ENCODE data around the gene LEFTY1. TPM values are rescaled to one million over a fixed set of nuclear protein-coding genes. Genes with fewer than 3 reads are reported as not detected.
"Not testable (repeated sequence)": the region's sequence is repeated elsewhere in the genome, so short reads cannot be mapped to it uniquely, and the experiment has no call there.

LEFTY1 gene
- total RNA-seq, 2 donors from 2014 or later, result not detected

DNA sequence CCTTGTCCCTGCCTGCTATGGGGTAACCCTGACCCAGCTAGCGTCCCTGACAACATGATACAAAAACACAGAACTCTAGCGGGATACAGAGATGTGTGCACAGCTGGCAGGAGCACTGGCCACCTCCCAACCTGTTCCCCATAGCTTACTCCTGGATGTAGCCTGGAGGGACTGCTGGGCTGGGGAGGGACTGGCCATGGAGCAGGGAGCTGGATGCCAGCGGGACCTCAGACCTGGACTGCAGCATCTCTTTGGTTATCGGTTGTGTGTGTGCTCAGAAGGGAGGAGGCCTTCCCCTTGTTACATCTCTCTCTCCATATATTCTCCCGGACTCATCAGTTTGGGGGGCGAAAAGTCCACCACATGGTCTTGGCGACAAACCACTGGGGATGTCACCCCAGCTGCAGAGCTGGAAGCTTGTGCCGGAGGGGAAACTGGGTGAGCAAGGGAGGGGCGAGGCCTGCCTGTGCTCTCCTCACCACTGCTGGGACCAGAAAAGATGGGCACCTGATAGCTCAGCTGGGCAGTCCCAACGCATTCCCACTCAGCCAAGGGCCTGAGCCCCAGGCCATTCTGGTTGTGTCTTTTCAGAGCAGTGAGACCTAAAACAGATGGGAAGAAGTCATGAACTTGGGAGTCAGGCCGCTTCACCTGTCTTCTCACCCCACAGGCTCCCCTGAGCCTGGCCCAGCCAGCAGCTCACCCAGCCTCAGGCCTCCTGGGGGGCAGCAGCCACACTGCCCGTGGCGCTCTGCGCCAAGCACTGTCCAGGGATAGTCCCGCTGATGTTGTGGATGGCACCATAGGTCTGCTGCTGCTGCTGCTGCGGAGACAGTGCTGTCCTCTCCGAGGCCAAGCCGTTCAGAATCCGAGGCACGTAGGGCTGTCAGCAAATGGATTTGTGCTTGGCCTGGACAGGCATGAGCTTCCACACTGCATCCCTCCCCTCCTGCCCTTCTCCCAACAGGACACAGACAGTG is 42.3 kb downstream of the LEFTY1 start:
- Mint-ChIP-seq H3K9me3 (no peaks in the 10 kb centered on the region), H3K27ac (peak overlapping the region; percentile 80), H3K36me3 (ENCODE audit: low read depth) (peaks cover 41% of the 10 kb centered on the region), H3K4me3 (no peak overlapping the region), H3K27me3 (no peaks in the 10 kb centered on the region), H3K4me1 (peaks cover 5% of the 10 kb centered on the region)
- peak; percentile 2 for ATAC-seq (replicated peaks)

DNA sequence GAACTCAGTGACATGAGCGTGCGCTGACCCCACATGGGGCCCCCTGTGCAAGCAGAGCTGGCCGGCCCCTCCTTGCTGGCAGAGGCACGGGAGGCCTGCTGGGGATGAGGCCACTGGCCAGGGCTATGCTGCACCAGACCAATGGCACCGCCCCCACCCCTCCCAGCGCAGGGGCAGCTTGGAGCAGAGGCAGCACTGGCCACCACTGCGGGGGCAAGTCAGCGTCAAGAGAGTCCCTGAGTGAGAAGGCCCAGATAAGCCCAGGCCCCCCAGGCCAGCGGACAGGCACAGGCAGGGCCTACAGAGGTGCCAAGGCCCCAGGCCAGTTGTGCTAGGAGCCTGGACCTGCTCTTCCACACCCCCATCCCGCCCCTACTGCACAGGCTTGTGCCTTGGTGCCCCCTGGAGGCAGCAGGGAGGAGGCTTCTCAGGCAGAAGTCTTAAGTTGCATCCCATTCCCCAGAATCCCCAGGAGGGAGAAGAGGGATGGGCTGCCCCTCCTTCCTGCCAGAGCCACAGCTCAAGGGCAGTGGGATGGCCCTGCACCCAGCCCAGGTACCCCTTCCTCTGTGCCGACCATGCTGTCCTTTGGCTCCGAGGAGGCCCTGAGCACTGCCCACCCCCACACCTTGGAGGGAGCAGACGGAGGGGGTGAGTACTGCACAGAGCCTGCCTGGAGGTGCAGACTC is 43.2 kb downstream of the LEFTY1 start:
- Mint-ChIP-seq H3K4me1 (peaks cover 9% of the 10 kb centered on the region), H3K27me3 (no peaks in the 10 kb centered on the region), H3K4me3 (no peak overlapping the region), H3K27ac (no peak overlapping the region), H3K9me3 (no peaks in the 10 kb centered on the region), H3K36me3 (ENCODE audit: low read depth) (peaks cover 34% of the 10 kb centered on the region)
- ATAC-seq (replicated peaks), result peak; percentile 38

DNA sequence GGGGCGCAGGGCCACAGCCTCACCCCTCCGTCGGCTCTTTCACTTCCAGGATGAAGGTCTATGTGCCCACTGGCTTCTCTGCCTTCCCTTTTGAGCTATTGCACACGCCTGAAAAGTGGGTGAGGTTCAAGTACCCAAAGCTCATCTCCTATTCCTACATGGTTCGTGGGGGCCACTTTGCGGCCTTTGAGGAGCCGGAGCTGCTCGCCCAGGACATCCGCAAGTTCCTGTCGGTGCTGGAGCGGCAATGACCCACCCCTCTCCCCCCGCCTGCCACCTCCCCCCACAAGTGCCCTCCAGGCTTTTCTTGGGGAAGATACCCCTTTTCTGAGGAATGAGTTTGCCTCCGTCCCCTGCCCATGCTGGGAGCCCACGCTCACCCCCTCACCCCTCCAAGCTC is 43.8 kb downstream of the LEFTY1 start:
- Mint-ChIP-seq H3K36me3 (ENCODE audit: low read depth) (peaks cover 28% of the 10 kb centered on the region), H3K9me3 (no peaks in the 10 kb centered on the region), H3K27me3 (no peaks in the 10 kb centered on the region), H3K4me1 (peaks cover 10% of the 10 kb centered on the region), H3K4me3 (no peak overlapping the region), H3K27ac (no peak overlapping the region)
- no peak for ATAC-seq (replicated peaks)

DNA sequence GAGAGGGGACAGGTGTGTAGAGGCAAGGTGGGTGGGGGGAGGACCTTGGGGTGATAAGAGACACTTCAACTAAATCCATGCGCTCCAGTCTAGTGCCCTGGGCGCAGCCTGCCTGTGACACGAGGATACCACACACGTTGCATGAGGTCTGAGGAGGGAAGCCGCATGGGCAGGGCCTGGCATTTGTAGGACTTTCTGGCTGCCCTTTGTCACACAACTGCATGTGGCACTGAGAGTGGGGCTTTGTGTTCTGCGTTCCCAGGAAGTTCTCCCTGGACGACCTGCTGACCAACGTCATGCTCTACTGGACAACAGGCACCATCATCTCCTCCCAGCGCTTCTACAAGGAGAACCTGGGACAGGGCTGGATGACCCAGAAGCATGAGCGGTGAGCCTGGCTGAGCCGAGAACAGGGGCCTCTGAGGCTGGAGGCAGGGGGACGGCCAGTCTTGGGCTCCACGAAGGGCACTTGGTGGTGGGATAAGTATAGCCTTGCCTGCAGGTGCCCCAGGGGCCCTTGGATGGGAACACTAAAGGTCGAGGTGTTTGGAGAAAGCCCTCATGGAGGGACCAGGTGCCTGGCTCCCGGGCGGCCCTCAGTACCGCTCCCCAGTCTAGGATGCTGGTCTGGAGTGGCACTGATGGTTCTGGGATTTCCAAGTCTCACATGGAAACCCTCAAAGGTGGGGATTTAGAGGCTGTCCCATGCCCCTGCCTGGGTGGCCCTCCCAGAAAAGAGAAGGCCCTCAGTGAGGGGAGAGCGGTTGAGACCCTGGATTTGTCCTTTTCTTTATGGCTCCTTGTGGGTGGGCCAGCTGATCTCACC is 44.5 kb downstream of the LEFTY1 start:
- Mint-ChIP-seq H3K36me3 (ENCODE audit: low read depth) (peaks cover 22% of the 10 kb centered on the region), H3K4me1 (peaks cover 8% of the 10 kb centered on the region), H3K27ac (peak overlapping the region; percentile 16), H3K9me3 (no peaks in the 10 kb centered on the region), H3K27me3 (no peaks in the 10 kb centered on the region), H3K4me3 (no peak overlapping the region)
- no peak for ATAC-seq (replicated peaks)

DNA sequence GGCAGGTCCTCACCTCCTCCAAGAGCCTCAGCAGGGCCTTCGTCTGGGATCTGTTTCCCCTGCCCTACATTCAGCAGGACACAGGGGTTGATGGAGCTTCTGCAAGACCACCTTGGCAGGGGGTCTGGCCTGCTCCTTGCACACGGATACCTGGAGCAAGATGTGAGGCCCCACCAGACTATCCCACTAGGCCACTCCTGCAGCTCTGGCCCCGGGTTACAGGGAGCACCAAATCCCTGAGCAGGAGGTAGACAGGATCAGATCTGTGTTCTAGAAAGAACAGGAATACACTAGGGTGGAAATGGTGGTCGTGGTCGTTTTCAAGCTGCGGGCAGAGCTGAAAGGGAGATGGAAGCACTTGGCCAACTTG is 45.5 kb downstream of the LEFTY1 start:
- Mint-ChIP-seq H3K4me3 (no peak overlapping the region), H3K27ac (peak overlapping the region; percentile 16), H3K9me3 (no peaks in the 10 kb centered on the region), H3K27me3 (no peaks in the 10 kb centered on the region), H3K36me3 (ENCODE audit: low read depth) (peaks cover 15% of the 10 kb centered on the region), H3K4me1 (peaks cover 5% of the 10 kb centered on the region)
- no peak for ATAC-seq (replicated peaks)

DNA sequence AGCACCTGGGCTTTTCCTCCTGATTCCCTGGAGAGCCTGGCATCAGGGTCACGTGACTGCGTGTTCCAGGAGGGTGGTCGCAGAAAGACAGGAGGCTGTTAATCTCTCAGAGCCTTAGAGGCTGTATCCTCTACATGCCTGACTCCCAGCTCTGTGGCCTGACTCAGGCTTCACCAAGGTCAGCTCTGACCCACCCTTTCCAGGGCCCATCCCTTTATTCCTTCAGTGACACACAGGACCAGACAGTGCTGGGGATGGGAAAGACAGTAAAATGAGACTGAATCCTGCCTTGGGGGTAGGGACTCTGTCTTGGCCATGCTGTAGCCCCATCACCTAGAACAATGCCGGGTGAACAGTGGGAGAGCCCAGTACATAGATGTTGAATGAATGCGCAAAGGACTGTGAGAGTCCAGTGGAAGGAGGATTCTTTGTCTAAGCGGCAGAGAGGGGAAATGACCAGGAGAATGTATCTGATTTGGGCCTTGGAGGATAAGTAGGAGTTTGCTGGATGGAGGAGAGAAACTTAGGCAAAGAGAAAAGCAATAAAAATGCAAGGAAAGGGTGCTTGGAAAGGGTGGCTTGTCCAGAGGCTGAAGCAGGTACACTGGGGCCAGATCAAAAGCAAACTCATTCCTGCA is 46.0 kb downstream of the LEFTY1 start:
- ATAC-seq (replicated peaks), result no peak
- peak overlapping the region; percentile 16 for H3K27ac Mint-ChIP-seq
- peaks cover 10% of the 10 kb centered on the region for H3K36me3 Mint-ChIP-seq (ENCODE audit: low read depth)
- H3K4me1 Mint-ChIP-seq, result peaks cover 5% of the 10 kb centered on the region
- H3K4me3 Mint-ChIP-seq, result no peak overlapping the region
- no peaks in the 10 kb centered on the region for H3K9me3 Mint-ChIP-seq
- H3K27me3 Mint-ChIP-seq, result no peaks in the 10 kb centered on the region

DNA sequence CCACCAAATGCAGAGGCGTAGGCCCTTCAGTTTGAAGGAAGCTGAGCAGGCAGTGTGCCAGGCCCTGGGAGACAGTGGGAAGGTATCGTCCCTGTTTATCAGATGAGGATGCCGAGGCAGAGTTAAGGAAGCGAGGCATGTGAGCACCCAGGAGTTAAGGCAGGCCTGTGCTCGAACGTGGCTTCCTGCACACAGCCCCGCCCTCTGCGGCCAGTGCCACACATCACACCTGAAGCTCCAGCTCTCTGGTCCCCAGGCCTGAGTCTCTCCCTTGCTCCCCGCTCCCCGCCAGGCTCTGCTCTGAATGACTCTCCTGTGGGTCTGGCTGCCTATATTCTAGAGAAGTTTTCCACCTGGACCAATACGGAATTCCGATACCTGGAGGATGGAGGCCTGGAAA is 46.9 kb downstream of the LEFTY1 start:
- Mint-ChIP-seq H3K36me3 (ENCODE audit: low read depth) (peaks cover 9% of the 10 kb centered on the region), H3K27me3 (no peaks in the 10 kb centered on the region), H3K27ac (peak overlapping the region; percentile 81), H3K4me3 (peak overlapping the region; percentile 13), H3K4me1 (peaks cover 5% of the 10 kb centered on the region), H3K9me3 (no peaks in the 10 kb centered on the region)
- peak; percentile 37 for ATAC-seq (replicated peaks)

DNA sequence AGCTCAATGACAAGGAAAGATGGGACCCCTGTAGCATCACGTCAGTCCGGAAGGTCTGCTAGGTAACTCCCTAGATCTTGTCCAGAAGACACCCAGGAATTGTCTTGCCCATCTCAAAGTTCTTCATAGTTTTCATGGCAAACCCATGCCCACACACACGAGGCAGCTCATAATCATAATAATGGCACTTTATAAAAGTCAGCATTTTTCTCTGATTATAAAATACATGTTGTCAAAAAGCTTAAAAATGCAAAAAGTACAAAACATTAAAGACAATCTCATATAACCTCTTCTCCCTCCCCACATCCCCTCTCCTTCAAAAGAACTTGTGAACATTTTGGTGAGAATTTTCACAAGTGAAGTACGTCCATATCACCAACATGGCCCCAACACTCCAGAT is 48.2 kb downstream of the LEFTY1 start:
- H3K9me3 Mint-ChIP-seq, result no peaks in the 10 kb centered on the region
- no peak for ATAC-seq (replicated peaks)
- peak overlapping the region; percentile 62 for H3K27ac Mint-ChIP-seq

DNA sequence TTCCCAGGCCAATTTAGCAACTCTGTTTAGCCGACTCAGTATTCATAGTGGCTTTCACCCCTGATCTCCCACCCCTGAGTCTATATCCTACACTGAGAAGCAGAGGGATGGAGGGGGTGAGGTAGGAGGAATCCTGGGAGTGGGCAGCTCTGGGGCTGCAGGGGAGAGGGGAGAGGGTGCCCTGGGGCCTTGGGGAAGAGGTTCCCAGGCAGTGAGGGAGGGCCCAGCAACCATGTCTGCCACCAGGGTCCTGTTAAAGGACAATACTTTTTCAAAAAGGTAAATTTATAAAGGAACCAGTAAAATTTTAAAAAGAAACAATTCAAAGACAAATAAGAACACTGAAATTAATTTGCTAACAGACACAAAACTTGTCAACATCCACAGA is 48.7 kb downstream of the LEFTY1 start:
- Mint-ChIP-seq H3K4me3 (no peak overlapping the region), H3K36me3 (ENCODE audit: low read depth) (no peaks in the 10 kb centered on the region)

More for the DNA sequence above, 48.2 kb downstream of the LEFTY1 start:
- Mint-ChIP-seq H3K36me3 (ENCODE audit: low read depth) (no peaks in the 10 kb centered on the region), H3K4me1 (peaks cover 5% of the 10 kb centered on the region), H3K4me3 (no peak overlapping the region), H3K27me3 (no peaks in the 10 kb centered on the region)

DNA sequence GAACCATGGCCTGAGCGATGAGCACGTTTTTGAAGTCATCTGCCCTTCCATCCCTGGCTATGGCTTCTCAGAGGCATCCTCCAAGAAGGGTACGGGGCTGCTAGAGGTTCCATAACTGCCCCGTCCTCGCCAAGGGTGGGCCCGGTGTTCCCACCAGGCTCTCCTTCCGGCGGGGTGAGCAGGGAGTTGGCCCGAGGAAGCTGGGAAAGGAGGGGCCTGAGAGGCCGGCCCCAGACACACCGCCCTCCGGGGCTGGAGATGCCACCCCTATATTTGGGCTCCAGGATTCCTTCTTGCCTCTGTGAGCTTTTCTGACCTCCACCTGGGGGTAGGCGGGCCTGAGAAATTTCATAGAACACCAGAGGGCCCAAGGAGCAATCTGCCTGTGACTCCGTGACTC is 50.2 kb downstream of the LEFTY1 start:
- Mint-ChIP-seq H3K27me3 (no peaks in the 10 kb centered on the region), H3K36me3 (ENCODE audit: low read depth) (no peaks in the 10 kb centered on the region), H3K4me3 (no peak overlapping the region), H3K27ac (no peak overlapping the region), H3K9me3 (no peaks in the 10 kb centered on the region), H3K4me1 (peaks cover 5% of the 10 kb centered on the region)
- no peak for ATAC-seq (replicated peaks)

More for the DNA sequence above, 48.7 kb downstream of the LEFTY1 start:
- Mint-ChIP-seq H3K4me1 (peaks cover 5% of the 10 kb centered on the region), H3K27me3 (no peaks in the 10 kb centered on the region), H3K9me3 (no peaks in the 10 kb centered on the region), H3K27ac (peak overlapping the region; percentile 62)
- ATAC-seq (replicated peaks), result no peak

DNA sequence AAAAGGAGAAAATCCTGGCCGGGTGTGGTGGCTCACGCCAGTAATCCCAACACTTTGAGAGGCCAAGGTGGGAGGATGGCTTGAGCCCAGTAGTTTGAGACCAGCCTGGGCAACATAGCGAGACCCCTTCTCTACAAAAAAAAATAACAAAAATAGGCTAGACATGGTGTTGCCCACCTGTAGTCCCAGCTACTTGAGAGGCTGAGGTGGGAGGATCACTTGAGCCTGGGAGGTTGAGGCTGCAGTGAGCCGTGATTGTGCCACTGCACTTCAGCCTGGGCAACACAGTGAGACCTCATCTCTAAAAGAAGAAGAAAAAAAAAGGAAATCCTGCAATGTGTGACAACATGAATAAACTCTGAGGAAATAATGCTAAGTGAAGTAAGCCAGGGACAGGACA is 52.6 kb downstream of the LEFTY1 start:
- H3K4me3 Mint-ChIP-seq; H3K27me3 Mint-ChIP-seq; H3K9me3 Mint-ChIP-seq; ATAC-seq (replicated peaks); H3K4me1 Mint-ChIP-seq; H3K27ac Mint-ChIP-seq; H3K36me3 Mint-ChIP-seq (ENCODE audit: low read depth): not testable (repeated sequence)
